ENCODE data around the gene NT5DC3.

DNA sequence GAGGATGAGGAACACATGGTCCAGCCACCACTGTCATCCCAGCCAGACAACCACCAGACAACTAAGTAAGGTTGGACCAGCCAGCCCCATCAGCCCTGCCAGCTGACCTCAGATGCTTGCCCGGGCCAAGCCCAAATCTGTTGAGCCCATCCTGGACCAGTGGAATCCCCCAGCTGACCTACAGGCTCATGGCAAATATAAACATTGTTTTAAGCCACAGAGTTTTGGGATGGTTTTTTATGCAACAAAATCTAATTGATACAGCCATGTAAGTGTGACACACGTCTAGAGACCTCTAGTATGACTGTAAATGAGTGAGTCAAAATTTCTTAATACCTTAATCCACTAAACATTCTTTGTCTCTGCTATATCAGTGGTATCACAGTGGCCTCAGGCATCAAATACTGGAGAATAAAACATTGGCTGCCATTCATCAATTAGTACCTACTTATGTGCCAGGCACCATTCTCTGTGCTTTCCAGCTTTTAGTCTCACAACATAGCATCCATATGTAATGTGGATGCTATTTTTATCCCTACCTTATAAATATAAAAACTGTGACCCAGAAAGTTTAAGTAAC is 24.2 kb upstream of the NT5DC3 start:
- TF ChIP-seq, protein P1, sequence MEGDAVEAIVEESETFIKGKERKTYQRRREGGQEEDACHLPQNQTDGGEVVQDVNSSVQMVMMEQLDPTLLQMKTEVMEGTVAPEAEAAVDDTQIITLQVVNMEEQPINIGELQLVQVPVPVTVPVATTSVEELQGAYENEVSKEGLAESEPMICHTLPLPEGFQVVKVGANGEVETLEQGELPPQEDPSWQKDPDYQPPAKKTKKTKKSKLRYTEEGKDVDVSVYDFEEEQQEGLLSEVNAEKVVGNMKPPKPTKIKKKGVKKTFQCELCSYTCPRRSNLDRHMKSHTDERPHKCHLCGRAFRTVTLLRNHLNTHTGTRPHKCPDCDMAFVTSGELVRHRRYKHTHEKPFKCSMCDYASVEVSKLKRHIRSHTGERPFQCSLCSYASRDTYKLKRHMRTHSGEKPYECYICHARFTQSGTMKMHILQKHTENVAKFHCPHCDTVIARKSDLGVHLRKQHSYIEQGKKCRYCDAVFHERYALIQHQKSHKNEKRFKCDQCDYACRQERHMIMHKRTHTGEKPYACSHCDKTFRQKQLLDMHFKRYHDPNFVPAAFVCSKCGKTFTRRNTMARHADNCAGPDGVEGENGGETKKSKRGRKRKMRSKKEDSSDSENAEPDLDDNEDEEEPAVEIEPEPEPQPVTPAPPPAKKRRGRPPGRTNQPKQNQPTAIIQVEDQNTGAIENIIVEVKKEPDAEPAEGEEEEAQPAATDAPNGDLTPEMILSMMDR (conservative IDR thresholded peaks at IDR 0.05 in 1 of 2, IDR thresholded peaks at IDR 0.05 in 1 of 2; ENCODE audit: extremely low read depth in 1 of 2, insufficient read depth in 1 of 2, low read depth in 1 of 2, low read length in 2 of 2), result no peak
- no peak for TF ChIP-seq EZH2 (IDR thresholded peaks at IDR 0.05; ENCODE audit: borderline replicate concordance, low read length)

All from mammary epithelial cell (primary cell).